ENCODE results near the gene ENOPH1.

The ENOPH1 gene

DNA sequence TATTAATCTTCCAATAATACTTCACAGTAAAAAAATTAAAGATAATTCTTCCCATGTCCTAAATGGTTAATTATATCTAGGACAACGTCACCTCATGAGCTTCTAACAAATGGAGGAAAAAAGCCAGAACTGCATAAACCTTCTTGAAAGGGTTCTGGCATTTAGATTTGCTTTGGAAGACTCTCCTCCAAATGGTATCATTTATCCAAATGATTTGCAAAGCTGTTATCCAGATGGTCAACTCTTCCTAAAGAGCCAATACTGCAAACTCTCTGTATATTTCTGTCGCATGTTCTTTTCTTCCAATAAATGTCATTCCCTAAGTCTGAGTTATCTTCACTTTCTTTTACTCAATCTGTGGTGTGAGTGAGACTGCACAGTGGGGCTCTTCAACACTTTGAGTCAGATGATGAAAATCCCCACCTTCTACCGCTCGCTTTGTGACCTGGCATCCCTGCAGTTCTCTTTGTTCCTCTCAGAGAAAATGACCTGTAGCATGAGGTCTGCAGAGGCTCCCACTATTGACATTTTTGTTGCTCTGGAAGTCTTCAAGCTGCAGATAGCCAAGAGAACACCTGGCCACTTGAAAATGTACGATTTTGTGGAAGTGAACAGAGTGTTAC lies 78.5 kb downstream of the ENOPH1 start:
- no peak for DNase-seq (ENCODE audit: low read depth in 2 of 2)

DNA sequence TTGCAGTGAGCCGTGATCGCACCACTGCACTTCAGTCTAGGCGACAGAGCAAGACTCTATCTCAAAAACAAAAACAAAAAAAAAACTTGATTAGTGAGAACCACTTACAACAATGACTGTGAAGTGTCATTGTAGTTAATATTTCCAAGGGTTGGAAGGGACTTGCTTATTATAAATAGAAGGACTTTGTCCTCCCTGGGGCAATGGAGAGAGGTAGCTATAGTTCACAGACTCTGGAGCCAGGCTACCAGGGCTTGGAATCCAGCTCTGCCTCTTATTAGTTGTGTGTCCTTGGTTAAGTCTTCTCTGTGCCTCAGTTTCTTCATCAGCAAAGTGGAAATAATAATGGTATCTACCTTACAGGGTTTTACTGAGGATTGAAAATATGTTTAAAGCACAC lies 79.8 kb downstream of the ENOPH1 start:
- no peak for DNase-seq (ENCODE audit: low read depth in 2 of 2)

All from activated CD8-positive, alpha-beta memory T cell treated with anti-CD3 and anti-CD28 coated beads for 4 hours (primary cell).